Activated CD4-positive, alpha-beta T cell treated with anti-CD3 and anti-CD28 coated beads, Interleukin-2, amount 10 ng/mL, durations not matched to agents 24 days and 14 days (primary cell): ENCODE results near the gene C19orf67. TPM values are rescaled to one million over a fixed set of nuclear protein-coding genes. Genes with fewer than 3 reads are reported as not detected.

Experiments
- DNase-seq: peaks from one replicate; pipeline ENCODE4 v3.0.0; 2022
- H3K27ac Mint-ChIP-seq: one replicate; pipeline ENCODE4 v1.8.0; 2022; ENCODE audit warnings: mild to moderate bottlenecking, mixed read lengths
- H3K27me3 Mint-ChIP-seq: one replicate; pipeline ENCODE4 v1.8.0; 2022; ENCODE audit warnings: mixed read lengths
- H3K36me3 Mint-ChIP-seq: one replicate; pipeline ENCODE4 v1.8.0; 2022; ENCODE audit warnings: low read depth, mild to moderate bottlenecking, mixed read lengths
- H3K4me1 Mint-ChIP-seq: one replicate; pipeline ENCODE4 v1.8.0; 2021; ENCODE audit warnings: mixed read lengths
- H3K4me3 Mint-ChIP-seq: one replicate; pipeline ENCODE4 v1.8.0; 2022; ENCODE audit warnings: mild to moderate bottlenecking, moderate library complexity, mixed read lengths
- H3K9me3 Mint-ChIP-seq: one replicate; pipeline ENCODE4 v1.8.0; 2021; ENCODE audit warnings: mixed read lengths
- intact Hi-C: fragments of 100-400 bp; cut with micrococcal nuclease; formaldehyde crosslinking; loops from one replicate; pipeline ENCODE4 v1.15.1; 2023
- total RNA-seq: library from RNA; stranded (reverse); gene quantifications from 2 replicates; pipeline ENCODE4 v1.2.3, GENCODE V29; 2022

Gene C19orf67
- total RNA-seq, 1 donor from 2014 or later, result 0.58 TPM

GRCh38 chr19:14115756-14116155, 30.2 kb upstream of the C19orf67 start:
- peak overlapping the region; percentile 98 for H3K4me3 Mint-ChIP-seq
- no peak overlapping the region for H3K27ac Mint-ChIP-seq
- H3K9me3 Mint-ChIP-seq, result no peaks in the 10 kb centered on the region
- H3K4me1 Mint-ChIP-seq, result peaks cover 40% of the 10 kb centered on the region
- H3K27me3 Mint-ChIP-seq, result no peaks in the 10 kb centered on the region
- intact Hi-C loops, result loop anchor here (5.0 to 10.0 kb wide), 2 partner anchors 518 to 841 kb away; no protein-coding TSS in a partner anchor
- no peak for DNase-seq
- peaks cover 8% of the 10 kb centered on the region for H3K36me3 Mint-ChIP-seq

GRCh38 chr19:14114854-14115253, 29.3 kb upstream of the C19orf67 start:
- Mint-ChIP-seq H3K4me1 (peaks cover 38% of the 10 kb centered on the region), H3K27me3 (no peaks in the 10 kb centered on the region), H3K4me3 (peak overlapping the region; percentile 26), H3K9me3 (no peaks in the 10 kb centered on the region), H3K27ac (no peak overlapping the region), H3K36me3 (peaks cover 5% of the 10 kb centered on the region)
- peak; percentile 84 for DNase-seq
- intact Hi-C loops, result loop anchor here (1.0 to 10.0 kb wide), 3 partner anchors 42 to 840 kb away; no protein-coding TSS in a partner anchor

GRCh38 chr19:14114439-14114838, 28.9 kb upstream of the C19orf67 start:
- Mint-ChIP-seq H3K9me3 (no peaks in the 10 kb centered on the region), H3K27ac (no peak overlapping the region), H3K36me3 (peaks cover 4% of the 10 kb centered on the region), H3K4me1 (peaks cover 37% of the 10 kb centered on the region), H3K4me3 (no peak overlapping the region), H3K27me3 (no peaks in the 10 kb centered on the region)
- intact Hi-C loops, result loop anchor here (1.0 to 10.0 kb wide), 2 partner anchors 41 to 840 kb away; no protein-coding TSS in a partner anchor
- DNase-seq, result no peak

GRCh38 chr19:14113762-14114414, 28.3 kb upstream of the C19orf67 start:
- Mint-ChIP-seq H3K27ac (peak overlapping the region; percentile 37), H3K36me3 (peaks cover 4% of the 10 kb centered on the region), H3K4me3 (no peak overlapping the region), H3K27me3 (no peaks in the 10 kb centered on the region), H3K9me3 (no peaks in the 10 kb centered on the region), H3K4me1 (peaks cover 34% of the 10 kb centered on the region)
- intact Hi-C loops, result loop anchor here (1.0 to 10.0 kb wide), 2 partner anchors 41 to 839 kb away; no protein-coding TSS in a partner anchor
- peak; percentile 85 for DNase-seq

- Mint-ChIP-seq H3K27ac (no peak overlapping the region), H3K4me3 (no peak overlapping the region), H3K4me1 (peaks cover 28% of the 10 kb centered on the region), H3K9me3 (no peaks in the 10 kb centered on the region), H3K27me3 (no peaks in the 10 kb centered on the region), H3K36me3 (peaks cover 2% of the 10 kb centered on the region)
- intact Hi-C loops, result loop anchor here (10.0 kb wide), 1 partner anchor 838 kb away; no protein-coding TSS in a partner anchor
- DNase-seq, result no peak
Observed at GRCh38 chr19:14112809-14113385, 27.3 kb upstream of the C19orf67 start.

GRCh38 chr19:14112051-14112808, 26.6 kb upstream of the C19orf67 start:
- intact Hi-C loops, result loop anchor here (10.0 kb wide), 1 partner anchor 837 kb away; no protein-coding TSS in a partner anchor
- no peak overlapping the region for H3K27ac Mint-ChIP-seq
- H3K4me1 Mint-ChIP-seq, result peaks cover 28% of the 10 kb centered on the region
- no peak overlapping the region for H3K4me3 Mint-ChIP-seq
- DNase-seq, result no peak
- no peaks in the 10 kb centered on the region for H3K27me3 Mint-ChIP-seq
- H3K9me3 Mint-ChIP-seq, result no peaks in the 10 kb centered on the region
- H3K36me3 Mint-ChIP-seq, result peaks cover 4% of the 10 kb centered on the region

GRCh38 chr19:14111486-14111885, 25.9 kb upstream of the C19orf67 start:
- Mint-ChIP-seq H3K27ac (no peak overlapping the region), H3K4me1 (peaks cover 23% of the 10 kb centered on the region), H3K27me3 (no peaks in the 10 kb centered on the region), H3K4me3 (no peak overlapping the region), H3K9me3 (no peaks in the 10 kb centered on the region), H3K36me3 (peaks cover 3% of the 10 kb centered on the region)
- intact Hi-C loops, result loop anchor here (10.0 kb wide), 1 partner anchor 837 kb away; no protein-coding TSS in a partner anchor
- no peak for DNase-seq

- intact Hi-C loops, result loop anchor here (10.0 kb wide), 1 partner anchor 836 kb away; no protein-coding TSS in a partner anchor
- H3K36me3 Mint-ChIP-seq, result peaks cover 5% of the 10 kb centered on the region
Observed at GRCh38 chr19:14110650-14111049, 25.1 kb upstream of the C19orf67 start.

GRCh38 chr19:14107581-14108461, 22.2 kb upstream of the C19orf67 start:
- Mint-ChIP-seq H3K27ac (no peak overlapping the region), H3K27me3 (no peaks in the 10 kb centered on the region)

More at GRCh38 chr19:14110650-14111049, 25.1 kb upstream of the C19orf67 start:
- Mint-ChIP-seq H3K9me3 (no peaks in the 10 kb centered on the region), H3K4me3 (no peak overlapping the region), H3K27me3 (no peaks in the 10 kb centered on the region), H3K4me1 (peaks cover 17% of the 10 kb centered on the region), H3K27ac (no peak overlapping the region)
- DNase-seq, result no peak

GRCh38 chr19:14106840-14107239, 21.3 kb upstream of the C19orf67 start:
- DNase-seq, result no peak
- Mint-ChIP-seq H3K36me3 (peaks cover 9% of the 10 kb centered on the region), H3K9me3 (no peaks in the 10 kb centered on the region), H3K27me3 (no peaks in the 10 kb centered on the region), H3K27ac (no peak overlapping the region), H3K4me3 (no peak overlapping the region), H3K4me1 (peaks cover 3% of the 10 kb centered on the region)
- intact Hi-C loops, result no loop called here

More at GRCh38 chr19:14107581-14108461, 22.2 kb upstream of the C19orf67 start:
- Mint-ChIP-seq H3K36me3 (peaks cover 8% of the 10 kb centered on the region), H3K4me3 (no peak overlapping the region), H3K9me3 (no peaks in the 10 kb centered on the region), H3K4me1 (peaks cover 6% of the 10 kb centered on the region)
- intact Hi-C loops, result no loop called here
- DNase-seq, result no peak

- no peaks in the 10 kb centered on the region for H3K27me3 Mint-ChIP-seq
- H3K4me1 Mint-ChIP-seq, result no peaks in the 10 kb centered on the region
- H3K27ac Mint-ChIP-seq, result no peak overlapping the region
- H3K36me3 Mint-ChIP-seq, result peaks cover 13% of the 10 kb centered on the region
- no peak overlapping the region for H3K4me3 Mint-ChIP-seq
- intact Hi-C loops, result no loop called here
- H3K9me3 Mint-ChIP-seq, result no peaks in the 10 kb centered on the region
- no peak for DNase-seq
Observed at GRCh38 chr19:14105680-14106079, 20.1 kb upstream of the C19orf67 start.

- no peaks in the 10 kb centered on the region for H3K9me3 Mint-ChIP-seq
- intact Hi-C loops, result no loop called here
- no peak overlapping the region for H3K4me3 Mint-ChIP-seq
- no peak overlapping the region for H3K27ac Mint-ChIP-seq
- DNase-seq, result no peak
- H3K4me1 Mint-ChIP-seq, result no peaks in the 10 kb centered on the region
- no peaks in the 10 kb centered on the region for H3K27me3 Mint-ChIP-seq
- H3K36me3 Mint-ChIP-seq, result peaks cover 13% of the 10 kb centered on the region
Observed at GRCh38 chr19:14103310-14103709, 17.7 kb upstream of the C19orf67 start.

- no peak overlapping the region for H3K27ac Mint-ChIP-seq
- intact Hi-C loops, result no loop called here
Observed at GRCh38 chr19:14102756-14103155, 17.2 kb upstream of the C19orf67 start.

More at GRCh38 chr19:14102756-14103155, 17.2 kb upstream of the C19orf67 start:
- H3K36me3 Mint-ChIP-seq, result peaks cover 16% of the 10 kb centered on the region
- no peak for DNase-seq
- H3K9me3 Mint-ChIP-seq, result no peaks in the 10 kb centered on the region
- H3K4me3 Mint-ChIP-seq, result no peak overlapping the region
- H3K27me3 Mint-ChIP-seq, result no peaks in the 10 kb centered on the region
- no peaks in the 10 kb centered on the region for H3K4me1 Mint-ChIP-seq
